ENCODE results near the gene PNMA8C. TPM values are rescaled to one million over a fixed set of nuclear protein-coding genes. Genes with fewer than 3 reads are reported as not detected.
A peak's percentile ranks its signal among the peaks of the same experiment; 100 is the strongest.
"Not testable (repeated sequence)": the region's sequence is repeated elsewhere in the genome, so short reads cannot be mapped to it uniquely, and the experiment has no call there.

Gene PNMA8C
- total RNA-seq, 1 donor from 2014 or later = 2.0 TPM

DNA sequence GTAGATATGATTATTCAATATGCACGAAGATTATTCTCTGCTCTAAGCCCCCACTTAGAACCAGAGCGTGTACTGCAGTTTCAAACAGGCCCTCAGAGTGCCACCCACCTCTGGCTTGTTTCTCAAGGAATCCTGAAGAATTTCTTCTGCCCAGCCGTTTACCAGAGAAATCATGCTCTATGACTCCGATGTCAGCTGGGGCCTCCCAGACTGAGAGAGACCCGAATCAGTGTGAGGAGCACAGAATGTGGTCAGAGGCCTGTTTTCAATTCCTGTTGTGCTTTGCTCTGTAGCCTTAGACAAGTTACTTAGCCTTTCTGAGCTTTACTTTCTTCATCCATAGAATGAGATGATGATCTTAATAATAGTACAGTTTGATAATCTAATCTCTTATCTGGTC is 5.5 kb downstream of the PNMA8C start:
- H3K27me3 Mint-ChIP-seq = peaks cover 25% of the 10 kb centered on the region
- H3K4me3 Mint-ChIP-seq = no peak overlapping the region
- TF ChIP-seq, protein P1, sequence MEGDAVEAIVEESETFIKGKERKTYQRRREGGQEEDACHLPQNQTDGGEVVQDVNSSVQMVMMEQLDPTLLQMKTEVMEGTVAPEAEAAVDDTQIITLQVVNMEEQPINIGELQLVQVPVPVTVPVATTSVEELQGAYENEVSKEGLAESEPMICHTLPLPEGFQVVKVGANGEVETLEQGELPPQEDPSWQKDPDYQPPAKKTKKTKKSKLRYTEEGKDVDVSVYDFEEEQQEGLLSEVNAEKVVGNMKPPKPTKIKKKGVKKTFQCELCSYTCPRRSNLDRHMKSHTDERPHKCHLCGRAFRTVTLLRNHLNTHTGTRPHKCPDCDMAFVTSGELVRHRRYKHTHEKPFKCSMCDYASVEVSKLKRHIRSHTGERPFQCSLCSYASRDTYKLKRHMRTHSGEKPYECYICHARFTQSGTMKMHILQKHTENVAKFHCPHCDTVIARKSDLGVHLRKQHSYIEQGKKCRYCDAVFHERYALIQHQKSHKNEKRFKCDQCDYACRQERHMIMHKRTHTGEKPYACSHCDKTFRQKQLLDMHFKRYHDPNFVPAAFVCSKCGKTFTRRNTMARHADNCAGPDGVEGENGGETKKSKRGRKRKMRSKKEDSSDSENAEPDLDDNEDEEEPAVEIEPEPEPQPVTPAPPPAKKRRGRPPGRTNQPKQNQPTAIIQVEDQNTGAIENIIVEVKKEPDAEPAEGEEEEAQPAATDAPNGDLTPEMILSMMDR (conservative IDR thresholded peaks at IDR 0.05) = no peak
- no peak overlapping the region for H3K27ac Mint-ChIP-seq
- DNase-seq (ENCODE audit: extremely low spot score, unreplicated experiment) = no peak
- H3K36me3 Mint-ChIP-seq = no peaks in the 10 kb centered on the region
- no peaks in the 10 kb centered on the region for H3K9me3 Mint-ChIP-seq
- H3K4me1 Mint-ChIP-seq (ENCODE audit: unreplicated experiment) = peaks cover 5% of the 10 kb centered on the region

DNA sequence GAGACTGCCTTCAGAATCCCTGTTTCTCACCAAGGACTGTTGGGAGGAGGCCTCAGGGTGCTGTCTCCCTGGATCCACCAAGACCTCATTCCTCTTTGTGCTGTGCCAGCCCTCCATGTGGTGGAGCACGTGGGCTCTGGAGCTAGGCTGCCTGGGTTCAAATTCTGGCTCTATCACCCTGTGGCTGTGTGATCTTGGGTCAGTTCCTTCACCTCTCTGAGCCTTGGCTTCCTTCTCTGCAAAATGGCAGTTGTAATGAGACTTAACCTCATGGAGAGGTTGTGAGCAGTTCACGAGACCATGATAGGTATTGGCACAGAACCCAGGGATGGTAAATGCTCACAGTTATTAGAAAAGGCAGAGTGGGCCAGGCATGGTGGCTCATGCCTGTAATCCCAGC is 6.4 kb downstream of the PNMA8C start:
- H3K27me3 Mint-ChIP-seq = peaks cover 17% of the 10 kb centered on the region
- TF ChIP-seq, protein P1 (conservative IDR thresholded peaks at IDR 0.05) = no peak
- H3K27ac Mint-ChIP-seq = no peak overlapping the region
- peaks cover 5% of the 10 kb centered on the region for H3K4me1 Mint-ChIP-seq (ENCODE audit: unreplicated experiment)
- H3K9me3 Mint-ChIP-seq = no peaks in the 10 kb centered on the region
- H3K4me3 Mint-ChIP-seq = no peak overlapping the region
- no peaks in the 10 kb centered on the region for H3K36me3 Mint-ChIP-seq
- DNase-seq (ENCODE audit: extremely low spot score, unreplicated experiment) = no peak

DNA sequence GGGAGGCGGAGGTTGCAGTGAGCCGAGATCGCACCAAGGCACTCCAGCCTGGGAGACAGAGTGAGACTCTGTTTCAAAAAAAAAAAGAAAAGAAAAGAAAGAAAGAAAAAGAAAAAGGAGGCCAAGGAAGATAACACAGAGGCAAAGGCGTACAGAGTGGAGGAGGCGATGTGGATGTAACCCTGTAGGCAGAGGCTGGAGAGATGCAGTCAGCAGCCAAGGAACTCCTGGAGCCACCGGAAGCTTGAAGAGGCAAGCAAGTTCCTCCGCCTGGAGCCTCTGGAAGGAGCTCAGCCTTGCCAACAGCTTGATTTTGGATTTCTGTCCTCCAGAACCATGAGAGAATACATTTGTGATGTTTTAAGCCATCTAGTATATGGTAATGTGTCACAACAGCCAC is 8.7 kb downstream of the PNMA8C start:
- no peak for DNase-seq (ENCODE audit: extremely low spot score, unreplicated experiment)
- TF ChIP-seq, protein P1 (conservative IDR thresholded peaks at IDR 0.05) = no peak
- no peak overlapping the region for H3K4me3 Mint-ChIP-seq
- H3K27ac Mint-ChIP-seq = no peak overlapping the region
- H3K9me3 Mint-ChIP-seq = no peaks in the 10 kb centered on the region
- H3K4me1 Mint-ChIP-seq (ENCODE audit: unreplicated experiment) = peaks cover 4% of the 10 kb centered on the region
- H3K36me3 Mint-ChIP-seq = no peaks in the 10 kb centered on the region
- H3K27me3 Mint-ChIP-seq = peaks cover 3% of the 10 kb centered on the region

DNA sequence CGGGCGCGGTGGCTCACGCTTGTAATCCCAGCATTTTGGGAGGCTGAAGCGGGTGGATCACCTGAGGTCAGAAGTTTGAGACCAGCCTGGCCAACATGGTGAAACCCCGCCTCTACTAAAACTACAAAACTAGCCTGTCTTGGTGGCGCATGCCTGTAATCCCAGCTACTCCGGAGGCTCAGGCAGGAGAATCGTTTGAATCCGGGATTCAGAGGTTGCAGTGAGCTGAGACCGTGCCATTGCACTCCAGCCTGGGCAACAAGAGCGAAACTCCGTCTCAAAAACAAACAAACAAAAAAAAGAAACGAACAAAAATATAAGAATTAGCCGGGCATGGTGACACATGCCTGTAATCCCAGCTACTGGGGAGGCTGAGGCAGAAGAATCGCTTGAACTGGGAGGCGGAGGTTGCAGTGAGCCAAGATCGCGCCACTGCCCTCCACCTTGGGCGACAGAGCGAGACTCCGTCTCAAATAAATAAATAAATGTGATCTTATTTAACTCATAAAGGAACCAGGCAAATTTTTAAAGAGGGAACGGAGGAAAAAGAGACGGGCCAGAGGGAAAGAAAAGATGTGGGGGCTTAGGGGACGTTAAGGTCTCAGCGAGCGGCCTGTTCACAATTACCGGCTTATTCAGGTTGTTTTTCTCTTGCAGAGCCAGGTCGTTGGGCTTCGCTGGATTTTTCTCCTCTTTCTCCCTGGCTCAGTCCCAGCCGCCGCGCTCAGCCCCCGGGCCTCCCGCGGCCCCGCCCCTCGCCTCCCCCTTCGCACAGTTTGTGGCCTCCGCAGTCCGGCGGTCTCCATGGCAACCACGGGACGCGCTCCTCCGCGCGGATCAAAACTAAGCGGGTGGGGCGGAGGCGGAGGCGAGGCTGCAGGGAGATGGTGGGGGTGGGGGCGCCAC is 12.7 kb downstream of the PNMA8C start:
- not testable (repeated sequence) for H3K9me3 Mint-ChIP-seq, H3K36me3 Mint-ChIP-seq, H3K27me3 Mint-ChIP-seq
- peak; percentile 92 for DNase-seq (ENCODE audit: extremely low spot score, unreplicated experiment)
- peak overlapping the region; percentile 82 for H3K27ac Mint-ChIP-seq
- peak overlapping the region; percentile 85 for H3K4me3 Mint-ChIP-seq
- H3K4me1 Mint-ChIP-seq (ENCODE audit: unreplicated experiment) = peaks cover 23% of the 10 kb centered on the region

DNA sequence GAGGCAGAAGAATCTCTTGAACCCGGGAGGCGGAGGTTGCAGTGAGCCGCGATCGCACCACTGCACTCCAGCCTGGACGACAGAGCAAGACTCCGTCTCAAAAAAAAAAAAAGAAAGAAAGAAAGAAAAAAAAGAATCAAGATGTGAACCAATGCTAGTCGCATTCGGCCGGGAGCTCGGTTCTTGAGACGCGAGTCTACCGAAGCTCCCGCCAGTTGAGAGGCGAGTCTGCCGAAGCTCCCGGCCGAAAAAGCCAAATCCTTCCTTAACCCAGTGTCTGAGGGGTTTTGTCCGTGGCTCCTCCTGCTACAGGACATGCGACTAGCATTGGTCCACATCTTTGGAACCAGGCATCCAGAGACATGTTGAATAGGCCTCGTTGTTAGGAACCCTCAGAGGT is 13.8 kb downstream of the PNMA8C start:
- H3K27me3 Mint-ChIP-seq, H3K27ac Mint-ChIP-seq: not testable (repeated sequence)
- H3K4me3 Mint-ChIP-seq = peak overlapping the region; percentile 85

DNA sequence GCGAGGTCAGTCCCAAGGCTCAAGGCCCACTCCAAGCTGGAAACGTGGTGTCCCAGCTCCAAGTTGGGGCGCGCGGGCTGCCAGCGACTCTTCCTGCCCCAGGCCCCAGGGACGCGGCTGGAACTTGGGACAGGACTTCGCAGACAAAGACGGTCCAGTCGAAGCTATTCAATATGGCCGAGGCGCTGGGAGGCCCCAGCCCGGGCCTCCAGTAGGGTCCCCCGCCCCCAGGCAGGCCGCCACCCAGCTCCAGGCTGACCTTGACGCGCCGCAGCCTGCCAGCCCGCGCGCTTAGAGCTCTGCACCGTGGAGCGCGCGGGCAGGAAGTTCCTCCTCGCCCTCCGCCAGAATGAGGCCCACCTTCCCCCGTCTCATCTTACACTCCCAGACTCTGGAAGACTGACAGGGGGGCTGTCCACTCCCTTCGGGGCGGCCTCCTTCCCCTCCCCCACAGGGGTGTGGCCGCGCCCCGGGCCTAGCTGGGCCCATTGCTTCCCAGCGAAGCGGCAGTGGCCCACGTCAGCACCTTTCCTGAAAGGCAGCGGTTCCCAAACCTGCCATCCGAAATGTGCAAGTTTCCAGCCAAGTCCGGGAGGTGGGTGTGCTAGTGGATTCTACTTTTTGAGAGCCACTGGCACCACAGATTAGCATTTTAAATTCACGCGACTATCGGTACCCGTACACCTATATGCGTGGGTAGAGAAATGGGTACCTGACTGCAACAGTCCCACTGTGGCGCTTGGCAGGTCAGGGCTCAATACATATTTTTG is 15.3 kb downstream of the PNMA8C start, which contains the start of gene CCDC8:
TSS of gene CCDC8 (minus strand) at position 303 of the 770 bp plus-strand sequence. CDS start 754 bp downstream, outside the sequence.
- peak within 1 kb of the TSS; percentile 83 for H3K27ac Mint-ChIP-seq
- no peaks in the 10 kb centered on the region for H3K9me3 Mint-ChIP-seq
- H3K4me1 Mint-ChIP-seq (ENCODE audit: unreplicated experiment) = peaks cover 34% of the 10 kb centered on the region
- H3K4me3 Mint-ChIP-seq = peak within 1 kb of the TSS; percentile 97
- peak; percentile 89 for DNase-seq (ENCODE audit: extremely low spot score, unreplicated experiment)
- peaks cover 2% of the 10 kb centered on the region for H3K27me3 Mint-ChIP-seq
- TF ChIP-seq, protein P1 (conservative IDR thresholded peaks at IDR 0.05) = no peak
- peaks cover 9% of the 10 kb centered on the region for H3K36me3 Mint-ChIP-seq

More for the DNA sequence above, 13.8 kb downstream of the PNMA8C start:
- H3K36me3 Mint-ChIP-seq; H3K9me3 Mint-ChIP-seq; DNase-seq (ENCODE audit: extremely low spot score, unreplicated experiment): not testable (repeated sequence)
- H3K4me1 Mint-ChIP-seq (ENCODE audit: unreplicated experiment) = peaks cover 30% of the 10 kb centered on the region
